NB4 (cell line): ENCODE results near the gene MICU2.

ENCODE experiments used
- MYC ChIP-seq: IDR thresholded peaks from 2 replicates; pipeline ENCODE4 v1.6.1; 2011; ENCODE audit warnings: low read depth, low read length
- POLR2A ChIP-seq: IDR thresholded peaks from 2 replicates; pipeline ENCODE4 v1.6.1; 2011; ENCODE audit warnings: mild to moderate bottlenecking; ENCODE audit not compliant: insufficient read length; ENCODE audit errors: extremely low read depth
- TF ChIP-seq, protein P1 (sequence below): IDR thresholded peaks from one replicate; pipeline ENCODE4 v1.5.1; 2012; ENCODE audit warnings: low read depth, low read length
- TF ChIP-seq, protein P2 (sequence below): IDR thresholded peaks from 2 replicates; pipeline ENCODE4 v1.6.1; 2011; ENCODE audit warnings: low read depth, low read length

DNA sequence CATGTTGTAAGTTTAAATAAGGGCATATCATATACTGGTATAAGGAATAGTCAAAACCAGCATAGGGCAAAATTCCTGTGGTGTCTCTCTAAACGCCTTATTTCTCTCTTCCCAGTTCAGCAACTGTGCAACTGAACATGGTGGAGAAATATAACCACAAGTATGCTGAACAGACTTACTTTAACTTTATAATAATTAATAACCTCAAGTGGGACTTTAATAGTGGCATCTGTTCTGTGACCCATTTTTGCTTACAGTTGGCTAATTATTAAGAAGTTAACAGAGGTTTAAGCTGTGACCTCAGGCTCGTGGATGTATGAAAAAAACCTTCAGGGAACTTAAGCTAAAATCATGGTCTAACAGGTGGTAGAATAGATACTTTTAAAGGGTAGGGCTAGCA is 54.3 kb downstream of the MICU2 start:
- no peak for TF ChIP-seq POLR2A
- TF ChIP-seq, protein P1, sequence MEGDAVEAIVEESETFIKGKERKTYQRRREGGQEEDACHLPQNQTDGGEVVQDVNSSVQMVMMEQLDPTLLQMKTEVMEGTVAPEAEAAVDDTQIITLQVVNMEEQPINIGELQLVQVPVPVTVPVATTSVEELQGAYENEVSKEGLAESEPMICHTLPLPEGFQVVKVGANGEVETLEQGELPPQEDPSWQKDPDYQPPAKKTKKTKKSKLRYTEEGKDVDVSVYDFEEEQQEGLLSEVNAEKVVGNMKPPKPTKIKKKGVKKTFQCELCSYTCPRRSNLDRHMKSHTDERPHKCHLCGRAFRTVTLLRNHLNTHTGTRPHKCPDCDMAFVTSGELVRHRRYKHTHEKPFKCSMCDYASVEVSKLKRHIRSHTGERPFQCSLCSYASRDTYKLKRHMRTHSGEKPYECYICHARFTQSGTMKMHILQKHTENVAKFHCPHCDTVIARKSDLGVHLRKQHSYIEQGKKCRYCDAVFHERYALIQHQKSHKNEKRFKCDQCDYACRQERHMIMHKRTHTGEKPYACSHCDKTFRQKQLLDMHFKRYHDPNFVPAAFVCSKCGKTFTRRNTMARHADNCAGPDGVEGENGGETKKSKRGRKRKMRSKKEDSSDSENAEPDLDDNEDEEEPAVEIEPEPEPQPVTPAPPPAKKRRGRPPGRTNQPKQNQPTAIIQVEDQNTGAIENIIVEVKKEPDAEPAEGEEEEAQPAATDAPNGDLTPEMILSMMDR, result no peak
- TF ChIP-seq MYC, result no peak
- TF ChIP-seq, protein P2, sequence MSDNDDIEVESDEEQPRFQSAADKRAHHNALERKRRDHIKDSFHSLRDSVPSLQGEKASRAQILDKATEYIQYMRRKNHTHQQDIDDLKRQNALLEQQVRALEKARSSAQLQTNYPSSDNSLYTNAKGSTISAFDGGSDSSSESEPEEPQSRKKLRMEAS, result no peak
